Common myeloid progenitor, CD34-positive (primary cell): ENCODE measurements around the gene GFPT1.

Source experiments
- CTCF ChIA-PET: fragments of 350-600 bp; sonication (Branson Sonifier 250); formaldehyde crosslinking; loops from one replicate; lab custom pipeline; 2021; ENCODE audit warnings: antibody characterized with exemption; lab: Charles Lee
- POLR2A ChIA-PET: fragments of 350-600 bp; sonication (Branson Sonifier 250); formaldehyde crosslinking; loops from one replicate; lab custom pipeline; 2021; ENCODE audit warnings: antibody characterized with exemption; lab: Charles Lee
- DNase-seq, 3 donors: peaks; one replicate each; pipeline versions ENCODE4 v3.0.0 to v3.0.0-alpha.2; 2013
- H3K27ac ChIP-seq, 2 experiments: 1 replicate in 1 of 2; 2 replicates in 1 of 2; pipeline ENCODE4 v1.7.0; 2013; ENCODE audit warnings: inconsistent platforms in 2 of 2, low read length in 2 of 2, mild to moderate bottlenecking in 2 of 2, low read depth in 1 of 2, moderate library complexity in 1 of 2; ENCODE audit not compliant: severe bottlenecking in 2 of 2, insufficient read depth in 1 of 2, poor library complexity in 1 of 2
- H3K27me3 ChIP-seq, 5 experiments: replicated peaks in 2 of 5; 1 replicate in 3 of 5; 2 replicates in 2 of 5; pipeline versions ENCODE4 v1.6.1 to v1.7.0; 2013; ENCODE audit warnings: low read length in 4 of 5, mild to moderate bottlenecking in 2 of 5, moderate library complexity in 2 of 5, inconsistent platforms in 1 of 5; ENCODE audit not compliant: insufficient read depth in 5 of 5, control insufficient read depth in 4 of 5
- H3K36me3 ChIP-seq, 4 experiments: 1 replicate in 2 of 4; 2 replicates in 2 of 4; pipeline versions ENCODE4 v1.6.1 to v1.7.0; 2013; ENCODE audit warnings: low read length in 3 of 4, control low read depth in 1 of 4, mild to moderate bottlenecking in 1 of 4; ENCODE audit not compliant: control insufficient read depth in 4 of 4, insufficient read depth in 4 of 4
- H3K4me1 ChIP-seq, 4 experiments: 1 replicate in 3 of 4; 2 replicates in 1 of 4; pipeline versions ENCODE4 v1.6.1 to v1.7.1; 2013; ENCODE audit warnings: low read length in 3 of 4, mild to moderate bottlenecking in 3 of 4, control low read depth in 1 of 4, inconsistent platforms in 1 of 4, moderate library complexity in 1 of 4; ENCODE audit not compliant: control insufficient read depth in 4 of 4, insufficient read depth in 4 of 4; ENCODE audit errors: control extremely low read depth in 1 of 4
- H3K4me3 ChIP-seq, 7 experiments: 1 replicate in 4 of 7; 2 replicates in 3 of 7; pipeline versions ENCODE4 v1.5.1 to v1.7.0; 2013; ENCODE audit warnings: mild to moderate bottlenecking in 7 of 7, low read length in 6 of 7, moderate library complexity in 6 of 7, inconsistent platforms in 2 of 7, low read depth in 2 of 7, control low read depth in 1 of 7; ENCODE audit not compliant: insufficient read depth in 4 of 7, control insufficient read depth in 1 of 7; ENCODE audit errors: extremely low read depth in 1 of 7
- H3K9me3 ChIP-seq, 5 experiments: 1 replicate in 4 of 5; 2 replicates in 1 of 5; pipeline versions ENCODE4 v1.6.1 to v1.7.1; 2013; ENCODE audit warnings: low read length in 4 of 5, mild to moderate bottlenecking in 2 of 5, inconsistent platforms in 1 of 5, low read depth in 1 of 5, moderate library complexity in 1 of 5; ENCODE audit not compliant: control insufficient read depth in 4 of 5, insufficient read depth in 2 of 5; ENCODE audit errors: control extremely low read depth in 1 of 5
- WGBS: methylation state at CpG from one replicate; pipeline ENCODE4 v1.1.5; 2013; ENCODE audit not compliant: insufficient coverage; 5-methylcytosine and 5-hydroxymethylcytosine counted together

The GFPT1 gene

DNA sequence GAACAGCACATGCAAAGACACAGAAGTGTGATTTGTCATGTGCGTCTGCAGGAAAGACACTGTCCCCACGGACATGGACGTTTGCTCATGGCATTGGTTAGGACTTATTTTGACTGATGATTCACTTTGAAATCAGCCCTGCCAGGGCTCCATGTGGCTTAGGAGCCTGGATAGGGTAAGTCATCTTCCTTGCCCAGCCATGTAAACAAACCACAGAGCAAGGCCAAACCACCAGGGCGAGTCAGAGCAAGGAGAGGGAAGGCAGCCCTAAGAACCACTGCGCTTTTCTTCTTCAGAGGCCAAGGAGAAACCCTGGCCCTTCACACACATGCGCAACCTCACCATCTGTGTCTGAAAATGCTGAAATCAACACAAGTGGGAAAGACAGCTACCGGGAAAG, 88.8 kb downstream of the GFPT1 start:
- CTCF ChIA-PET: interaction anchor here (1.2 to 1.8 kb wide), 2 partner anchors 8 to 10 kb away, joined by 4 to 5 read pairs; no protein-coding TSS in a partner anchor

DNA sequence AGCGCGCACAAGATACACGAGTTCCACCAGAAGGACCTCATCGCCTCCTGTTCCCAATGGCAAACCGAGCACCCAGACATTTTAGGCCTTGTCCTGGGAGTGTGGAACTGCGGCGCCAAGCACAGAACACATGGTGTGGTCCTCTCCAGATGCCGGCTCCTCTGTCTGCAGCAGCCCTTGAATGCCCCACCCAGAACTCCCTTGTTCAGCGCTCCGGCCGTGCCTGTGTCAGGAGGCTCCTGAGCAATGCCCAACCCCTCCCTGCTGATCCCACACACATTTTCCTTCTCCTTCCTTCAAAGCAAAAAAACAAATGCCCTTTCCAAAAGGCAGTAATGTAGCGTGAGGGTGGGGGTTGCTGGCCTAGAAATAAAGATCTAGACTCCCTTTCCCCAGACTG, 89.8 kb downstream of the GFPT1 start:
- ChIA-PET POLR2A (no interaction called here), CTCF (interaction anchor here (1.2 kb wide), 1 partner anchor 9 kb away, joined by 5 read pairs; no protein-coding TSS in a partner anchor)
- H3K27me3 ChIP-seq: no peaks in the 10 kb centered on the region
- no peak for DNase-seq
- H3K36me3 ChIP-seq: no peaks in the 10 kb centered on the region
- no peaks in the 10 kb centered on the region for H3K9me3 ChIP-seq
- no peak overlapping the region for H3K27ac ChIP-seq
- H3K4me1 ChIP-seq: no peaks in the 10 kb centered on the region
- no peak overlapping the region for H3K4me3 ChIP-seq
- WGBS: 98% methylated on average over 6 of the region's 12 CpGs

More for the DNA sequence above, 88.8 kb downstream of the GFPT1 start:
- Histone ChIP-seq H3K27ac (no peak overlapping the region), H3K4me1 (no peaks in the 10 kb centered on the region), H3K27me3 (peaks cover 0 to 3% (median 0%) of the 10 kb centered on the region in 5 experiments), H3K4me3 (no peak overlapping the region), H3K36me3 (no peaks in the 10 kb centered on the region), H3K9me3 (no peaks in the 10 kb centered on the region)
- peak in 2 of 3 donors; percentile 27 to 34 for DNase-seq
- POLR2A ChIA-PET: no interaction called here
- WGBS: 86% methylated on average over 6 of the region's 7 CpGs

DNA sequence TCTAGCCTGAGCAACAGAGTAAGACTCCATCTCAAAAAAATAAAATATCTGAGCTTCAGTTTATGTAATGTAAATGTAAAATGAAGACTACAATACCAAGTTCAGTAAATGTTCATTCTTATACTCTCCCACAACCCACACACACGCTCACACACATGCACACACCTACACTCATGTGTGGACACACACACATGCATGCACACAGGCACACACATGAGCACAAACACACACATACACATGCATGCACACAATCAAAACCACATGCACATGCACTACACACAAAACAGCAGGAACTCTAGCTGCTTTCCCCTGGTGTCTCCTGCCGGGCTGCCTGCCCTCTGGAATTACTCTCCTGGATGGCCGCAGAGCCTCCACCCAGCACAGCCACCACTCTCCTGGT, 90.6 kb downstream of the GFPT1 start:
- H3K27ac ChIP-seq: no peak overlapping the region
- H3K4me3 ChIP-seq: no peak overlapping the region
- no peak for DNase-seq
- 93% methylated on average over 3 of the region's 3 CpGs for WGBS
- no peaks in the 10 kb centered on the region for H3K9me3 ChIP-seq
- CTCF ChIA-PET: no interaction called here
- H3K27me3 ChIP-seq: no peaks in the 10 kb centered on the region
- H3K4me1 ChIP-seq: no peaks in the 10 kb centered on the region
- POLR2A ChIA-PET: no interaction called here
- H3K36me3 ChIP-seq: no peaks in the 10 kb centered on the region

DNA sequence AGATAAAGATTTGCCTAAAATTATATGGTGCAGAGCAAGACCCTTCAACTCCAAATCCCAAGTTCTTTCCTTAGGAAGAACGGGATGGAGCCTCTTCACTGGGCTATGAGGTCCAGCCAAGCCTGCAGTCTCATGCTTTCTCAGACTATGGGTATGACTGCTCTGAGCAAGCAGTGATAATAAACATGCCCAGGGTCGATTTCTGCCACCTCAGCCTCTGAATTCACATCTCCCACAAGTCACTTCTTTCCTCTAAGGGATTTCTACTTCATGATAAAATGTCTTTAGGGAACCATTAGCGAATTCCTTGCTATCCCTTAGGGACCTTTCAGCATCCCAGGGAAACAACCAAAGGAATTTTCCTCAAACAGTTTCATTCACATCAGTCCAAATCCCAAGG, 94.8 kb downstream of the GFPT1 start:
- 100% methylated on average over 2 of the region's 3 CpGs for WGBS

DNA sequence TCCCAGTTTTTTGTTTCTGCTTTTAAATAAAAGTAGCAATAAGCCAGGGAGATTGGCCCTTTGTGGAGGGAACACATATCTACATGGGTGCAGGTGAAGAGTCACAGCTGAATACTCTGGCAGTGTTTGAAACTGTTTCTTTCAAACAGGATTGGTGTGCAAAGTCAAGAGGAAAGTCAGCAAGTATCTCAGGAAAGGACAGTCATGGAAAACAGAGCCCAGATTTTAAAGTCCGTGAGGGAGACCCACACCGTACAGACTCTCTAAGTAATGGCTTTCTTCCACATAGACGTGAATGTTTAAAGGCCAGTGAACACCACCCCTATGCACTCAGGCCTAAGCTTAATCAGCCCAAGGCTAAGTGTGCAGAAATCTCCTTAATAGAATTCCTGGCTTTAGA, 95.3 kb downstream of the GFPT1 start:
- H3K4me3 ChIP-seq: no peak overlapping the region
- ChIA-PET POLR2A (no interaction called here), CTCF (no interaction called here)
- no peaks in the 10 kb centered on the region for H3K36me3 ChIP-seq
- H3K9me3 ChIP-seq: no peaks in the 10 kb centered on the region
- DNase-seq: no peak
- no peak overlapping the region for H3K27ac ChIP-seq
- WGBS: 100% methylated on average over 3 of the region's 3 CpGs
- H3K27me3 ChIP-seq: no peaks in the 10 kb centered on the region
- no peaks in the 10 kb centered on the region for H3K4me1 ChIP-seq

More for the DNA sequence above, 94.8 kb downstream of the GFPT1 start:
- Histone ChIP-seq H3K9me3 (no peaks in the 10 kb centered on the region), H3K4me1 (no peaks in the 10 kb centered on the region), H3K36me3 (no peaks in the 10 kb centered on the region), H3K4me3 (no peak overlapping the region), H3K27me3 (no peaks in the 10 kb centered on the region), H3K27ac (no peak overlapping the region)
- no peak for DNase-seq
- POLR2A ChIA-PET: no interaction called here
- CTCF ChIA-PET: no interaction called here

DNA sequence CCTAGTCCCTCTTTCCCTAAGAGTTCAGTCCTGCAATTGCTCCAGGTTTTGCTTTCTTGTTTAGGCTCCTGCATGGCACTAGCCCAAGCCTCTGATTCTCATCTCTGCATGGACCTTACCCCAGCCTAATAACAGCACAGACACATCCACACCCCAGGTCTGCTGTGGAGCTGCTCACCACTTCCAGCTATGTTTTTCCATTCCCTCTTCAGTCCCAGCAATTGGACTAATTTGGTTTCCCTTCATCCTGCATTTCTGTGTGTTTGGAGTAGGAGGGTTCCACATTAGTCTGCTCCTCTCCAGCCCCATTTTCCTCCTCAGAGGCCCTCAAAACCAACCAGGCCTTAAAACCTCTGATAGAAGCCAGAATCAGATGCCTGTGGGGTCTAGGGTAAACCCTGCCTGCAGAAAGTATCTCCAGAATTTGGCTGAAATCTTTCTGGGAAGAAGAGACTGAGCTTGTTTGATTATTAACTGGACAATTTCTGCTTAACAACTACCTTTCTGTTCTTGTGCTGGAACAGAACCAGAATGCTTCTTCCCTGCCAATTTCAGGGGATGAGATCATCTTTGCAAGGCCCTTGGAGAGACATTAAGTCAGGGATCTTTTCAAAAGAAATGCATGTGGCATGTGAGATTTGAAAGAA, 95.9 kb downstream of the GFPT1 start:
- CTCF ChIA-PET: interaction anchor here (1.6 kb wide), 1 partner anchor 16 kb away, joined by 3 read pairs; no protein-coding TSS in a partner anchor
- no peak for DNase-seq

DNA sequence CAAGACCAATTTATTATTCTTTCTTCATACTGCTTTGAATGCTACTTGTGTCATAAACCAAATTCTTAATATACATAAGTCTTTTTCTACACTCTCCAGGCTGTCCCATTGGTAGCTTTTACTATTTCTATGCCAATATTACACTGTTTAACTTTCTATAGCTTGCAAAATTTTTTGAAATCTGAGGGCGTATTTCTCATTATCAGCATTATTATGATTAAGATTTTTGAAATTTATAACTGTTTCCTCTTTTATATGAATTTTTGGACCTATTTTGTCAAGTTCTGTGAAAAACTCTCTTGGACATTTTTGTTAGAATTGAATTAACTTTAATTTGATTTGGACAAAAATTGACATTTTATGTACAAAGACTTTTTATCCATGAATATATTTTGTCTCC, 98.6 kb downstream of the GFPT1 start:
- DNase-seq: no peak
- WGBS: no CpG with 5 or more reads among the region's 1 CpG
- H3K27ac ChIP-seq: no peak overlapping the region
- no peaks in the 10 kb centered on the region for H3K9me3 ChIP-seq
- H3K4me1 ChIP-seq: peaks cover 0 to 1% (median 0%) of the 10 kb centered on the region in 4 experiments
- H3K4me3 ChIP-seq: no peak overlapping the region
- H3K36me3 ChIP-seq: no peaks in the 10 kb centered on the region
- CTCF ChIA-PET: no interaction called here
- POLR2A ChIA-PET: no interaction called here
- no peaks in the 10 kb centered on the region for H3K27me3 ChIP-seq

More for the DNA sequence above, 95.9 kb downstream of the GFPT1 start:
- Histone ChIP-seq H3K9me3 (no peaks in the 10 kb centered on the region), H3K27ac (no peak overlapping the region), H3K4me1 (no peaks in the 10 kb centered on the region), H3K27me3 (no peaks in the 10 kb centered on the region), H3K4me3 (no peak overlapping the region), H3K36me3 (no peaks in the 10 kb centered on the region)
- POLR2A ChIA-PET: no interaction called here
